Measurements from ENCODE around the gene GJA3. TPM values are rescaled to one million over a fixed set of nuclear protein-coding genes. Genes with fewer than 3 reads are reported as not detected.

The GJA3 gene
- total RNA-seq, 1 experiment from 2014 or later: 0.92 TPM

- no peak overlapping the region for H2BK20ac ChIP-seq (ENCODE audit: low read depth, low read length, poor library complexity, severe bottlenecking)
- H3K9ac ChIP-seq (ENCODE audit: extremely low read depth, insufficient read length, low read length): no peak overlapping the region
- no peak overlapping the region for H2BK12ac ChIP-seq (ENCODE audit: insufficient read length, low read depth, low read length)
- H3K14ac ChIP-seq (ENCODE audit: insufficient read depth, low read length): no peak overlapping the region
- no peak overlapping the region for H4K91ac ChIP-seq (ENCODE audit: insufficient read length, low read depth, low read length)
- H3K4ac ChIP-seq (ENCODE audit: low read depth, low read length): no peak overlapping the region
- no peak overlapping the region for H2BK120ac ChIP-seq (ENCODE audit: low read depth, low read length, poor library complexity, severe bottlenecking)
- DNase-seq: peak; percentile 27
- H3K23me2 ChIP-seq (ENCODE audit: insufficient read length, low read depth, low read length, poor library complexity, severe bottlenecking): peaks cover 11% of the 10 kb centered on the region
- WGBS (ENCODE audit: extremely low coverage, insufficient read length, low lambda C conversion rate): no CpG with 5 or more reads among the region's 16 CpGs
- no peak overlapping the region for H3K27ac ChIP-seq (ENCODE audit: insufficient read length, low read depth, low read length)
- Mint-ChIP-seq H3K36me3 (ENCODE audit: insufficient read depth in 1 of 3, low read depth in 3 of 3) (no peaks in the 10 kb centered on the region), H3K9me3 (no peaks in the 10 kb centered on the region), H3K4me1 (peaks cover 0 to 2% of the 10 kb centered on the region in 2 experiments; a peak in 2 of 4 replicates), H3K27ac (no peak overlapping the region), H3K27me3 (ENCODE audit: low read depth) (peaks cover 30% of the 10 kb centered on the region), H3K4me3 (no peak overlapping the region; a peak in 1 of 5 replicates)
- H3K79me2 ChIP-seq (ENCODE audit: insufficient read depth, low read length): no peaks in the 10 kb centered on the region
- H3K27me3 ChIP-seq (ENCODE audit: insufficient read depth, low read length): peaks cover 6% of the 10 kb centered on the region; the same call in 1 of the 2 replicates
- H2AK5ac ChIP-seq (ENCODE audit: insufficient read length, low read length): no peak overlapping the region
- H4K20me1 ChIP-seq (ENCODE audit: control insufficient read depth, insufficient read depth, insufficient read length): no peaks in the 10 kb centered on the region
- H2BK15ac ChIP-seq (ENCODE audit: low read depth, low read length): no peak overlapping the region
- H2BK5ac ChIP-seq (ENCODE audit: insufficient read length, low read length): no peak overlapping the region
- no peak for TF ChIP-seq CTCF (conservative IDR thresholded peaks at IDR 0.05)
- no peak overlapping the region for H3K23ac ChIP-seq (ENCODE audit: insufficient read length, low read depth, low read length)
- H3K56ac ChIP-seq (ENCODE audit: insufficient read length, low read depth, low read length): no peak overlapping the region
- no peak overlapping the region for H4K8ac ChIP-seq (replicated peaks; ENCODE audit: insufficient read length, low read depth, low read length)
- H3K4me1 ChIP-seq (ENCODE audit: insufficient read depth, low read length): no peaks in the 10 kb centered on the region
- H3K4me2 ChIP-seq (ENCODE audit: insufficient read depth, insufficient read length, low read length): no peak overlapping the region
- H4K5ac ChIP-seq (ENCODE audit: insufficient read length, low read depth, low read length): no peak overlapping the region
- no peak overlapping the region for H2AFZ ChIP-seq (ENCODE audit: low read length)
- H3K18ac ChIP-seq (ENCODE audit: insufficient read length, low read depth, low read length): no peak overlapping the region
- H3K79me1 ChIP-seq (ENCODE audit: insufficient read depth, low read depth, low read length, poor library complexity, severe bottlenecking): no peaks in the 10 kb centered on the region
- H3K9me3 ChIP-seq (ENCODE audit: control insufficient read depth, low read depth, low read length): no peaks in the 10 kb centered on the region
- no peak overlapping the region for H3T11ph ChIP-seq (ENCODE audit: low read length)
Observed at GRCh38 chr13:20126541-20127261, 34.2 kb downstream of the GJA3 start.
